Astrocyte of the spinal cord (primary cell): ENCODE data around the gene PLPP7.
"Not testable (repeated sequence)": the region's sequence is repeated elsewhere in the genome, so short reads cannot be mapped to it uniquely, and the experiment has no call there.

Source experiments
- DNase-seq: peaks from one replicate; pipeline ENCODE4 v3.0.0; 2011; ENCODE audit warnings: low read depth, low spot score
- H3K4me3 ChIP-seq: 2 replicates; pipeline ENCODE4 v1.5.1; 2011; ENCODE audit warnings: low read depth, mild to moderate bottlenecking, low read length, moderate library complexity
- CTCF ChIP-seq: IDR thresholded peaks from 2 replicates; pipeline ENCODE4 v1.5.1; 2012; ENCODE audit warnings: low read depth, mild to moderate bottlenecking, low read length, inconsistent platforms
- in situ Hi-C: cut with HindIII; loops from 2 replicates; pipeline ENCODE4 v1.10.0; 2017; ENCODE audit warnings: low sequenced_read_pairs

The PLPP7 gene

GRCh38 chr9:131270171-131271015 lies 19.1 kb upstream of the PLPP7 start:
- DNase-seq, result no peak
- no peak for TF ChIP-seq CTCF
- no peak overlapping the region for H3K4me3 ChIP-seq
- in situ Hi-C loops, result no loop called here

- H3K4me3 ChIP-seq, DNase-seq, in situ Hi-C loops: not testable (repeated sequence)
Observed at GRCh38 chr9:131271016-131271273, 18.6 kb upstream of the PLPP7 start.

GRCh38 chr9:131271506-131271931 lies 18.0 kb upstream of the PLPP7 start:
- no peak for TF ChIP-seq CTCF
- DNase-seq, result no peak
- no peak overlapping the region for H3K4me3 ChIP-seq
- in situ Hi-C loops, result no loop called here

- H3K4me3 ChIP-seq, result no peak overlapping the region
- TF ChIP-seq CTCF, result no peak
- in situ Hi-C loops, result no loop called here
- no peak for DNase-seq
Observed at GRCh38 chr9:131272212-131272611, 17.3 kb upstream of the PLPP7 start.

- in situ Hi-C loops, result no loop called here
- TF ChIP-seq CTCF, result no peak
- DNase-seq, result no peak
- H3K4me3 ChIP-seq, result no peak overlapping the region
Observed at GRCh38 chr9:131273146-131273855, 16.2 kb upstream of the PLPP7 start.

- in situ Hi-C loops, result no loop called here
- H3K4me3 ChIP-seq, result no peak overlapping the region
- no peak for DNase-seq
- no peak for TF ChIP-seq CTCF
Observed at GRCh38 chr9:131273856-131274673, 15.5 kb upstream of the PLPP7 start.
